Endometrial microvascular endothelial cells (primary cell): Measurements from ENCODE around the gene FMO2. TPM values are rescaled to one million over a fixed set of nuclear protein-coding genes. Genes with fewer than 3 reads are reported as not detected.
"Not testable (repeated sequence)": the region's sequence is repeated elsewhere in the genome, so short reads cannot be mapped to it uniquely, and the experiment has no call there.

ENCODE experiments used
- in situ Hi-C: cut with HindIII; loops from 2 replicates; pipeline ENCODE4 v1.10.0; 2017; ENCODE audit warnings: low sequenced_read_pairs, low pct_unique_long_range_greater_than_20kb; ENCODE audit errors: inconsistent ontology term
- total RNA-seq: library from RNA; depleted of rRNA; stranded (reverse); fragments of >200 nt; gene quantifications from one replicate; pipeline ENCODE4 v1.2.3, GENCODE V29; 2015; ENCODE audit errors: inconsistent ontology term

Gene FMO2
- total RNA-seq, 1 donor from 2014 or later = not detected

GRCh38 chr1:171213559-171214454 is 28.7 kb downstream of the FMO2 start:
- in situ Hi-C loops = no loop called here

GRCh38 chr1:171217658-171218443 is 32.8 kb downstream of the FMO2 start:
- in situ Hi-C loops = no loop called here

GRCh38 chr1:171218661-171219060 is 33.6 kb downstream of the FMO2 start:
- in situ Hi-C loops = no loop called here

- in situ Hi-C loops = no loop called here
Measured at GRCh38 chr1:171219346-171220080, 34.4 kb downstream of the FMO2 start.

- in situ Hi-C loops = no loop called here
Measured at GRCh38 chr1:171220081-171220420, 35.0 kb downstream of the FMO2 start.

GRCh38 chr1:171220581-171221054 is 35.5 kb downstream of the FMO2 start:
- in situ Hi-C loops = no loop called here

- in situ Hi-C loops = no loop called here
Measured at GRCh38 chr1:171221665-171222591, 36.8 kb downstream of the FMO2 start.

- in situ Hi-C loops = no loop called here
Measured at GRCh38 chr1:171222936-171223335, 37.8 kb downstream of the FMO2 start.

GRCh38 chr1:171224257-171224656 is 39.2 kb downstream of the FMO2 start:
- in situ Hi-C loops = not testable (repeated sequence)

- in situ Hi-C loops = no loop called here
Measured at GRCh38 chr1:171226747-171227370, 41.8 kb downstream of the FMO2 start.

- in situ Hi-C loops = no loop called here
Measured at GRCh38 chr1:171231326-171231725, 46.2 kb downstream of the FMO2 start.

- in situ Hi-C loops = no loop called here
Measured at GRCh38 chr1:171233183-171233582, 48.1 kb downstream of the FMO2 start.

GRCh38 chr1:171236231-171236630 is 51.1 kb downstream of the FMO2 start:
- in situ Hi-C loops = not testable (repeated sequence)

- in situ Hi-C loops = no loop called here
Measured at GRCh38 chr1:171243878-171244277, 58.8 kb downstream of the FMO2 start.

- in situ Hi-C loops = no loop called here
Measured at GRCh38 chr1:171245458-171246064, 60.5 kb downstream of the FMO2 start.

- in situ Hi-C loops = no loop called here
Measured at GRCh38 chr1:171247501-171247900, 62.4 kb downstream of the FMO2 start.

GRCh38 chr1:171248302-171248701 is 63.2 kb downstream of the FMO2 start, which contains the start of gene FMO1:
Gene FMO1 (plus strand): TSS chr1:171248494. CDS start chr1:171258088, 9,594 bp downstream.
- in situ Hi-C loops = no loop called here
